GM06990 (cell line): ENCODE measurements around the gene ATG10.

ENCODE experiments used
- DNase-seq: peaks from one replicate; pipeline ENCODE4 v3.0.0-alpha.2; 2011; ENCODE audit not compliant: insufficient read length; ENCODE audit errors: extremely low read depth
- H3K27me3 ChIP-seq: replicated peaks from 2 replicates; pipeline ENCODE4 v1.6.0; 2011; ENCODE audit warnings: low read length; ENCODE audit not compliant: control insufficient read depth, insufficient read depth
- H3K36me3 ChIP-seq: 2 replicates; pipeline ENCODE4 v1.5.1; 2011; ENCODE audit warnings: low read length; ENCODE audit not compliant: control insufficient read depth, insufficient read depth
- H3K4me3 ChIP-seq: replicated peaks from 2 replicates; pipeline ENCODE4 v1.5.1; 2011; ENCODE audit warnings: low read depth, mild to moderate bottlenecking, control low read depth, low read length
- CTCF ChIP-seq: IDR thresholded peaks from 2 replicates; pipeline ENCODE4 v1.5.1; 2011; ENCODE audit warnings: low read length, control low read depth, mild to moderate bottlenecking, inconsistent platforms; ENCODE audit not compliant: insufficient read depth, poor library complexity, severe bottlenecking

The ATG10 gene

GRCh38 chr5:82174919-82175219 is 203.0 kb downstream of the ATG10 start:
- TF ChIP-seq CTCF = no peak
- no peak for DNase-seq
- Histone ChIP-seq H3K4me3 (no peak overlapping the region), H3K27me3 (no peaks in the 10 kb centered on the region), H3K36me3 (no peaks in the 10 kb centered on the region)

DNA sequence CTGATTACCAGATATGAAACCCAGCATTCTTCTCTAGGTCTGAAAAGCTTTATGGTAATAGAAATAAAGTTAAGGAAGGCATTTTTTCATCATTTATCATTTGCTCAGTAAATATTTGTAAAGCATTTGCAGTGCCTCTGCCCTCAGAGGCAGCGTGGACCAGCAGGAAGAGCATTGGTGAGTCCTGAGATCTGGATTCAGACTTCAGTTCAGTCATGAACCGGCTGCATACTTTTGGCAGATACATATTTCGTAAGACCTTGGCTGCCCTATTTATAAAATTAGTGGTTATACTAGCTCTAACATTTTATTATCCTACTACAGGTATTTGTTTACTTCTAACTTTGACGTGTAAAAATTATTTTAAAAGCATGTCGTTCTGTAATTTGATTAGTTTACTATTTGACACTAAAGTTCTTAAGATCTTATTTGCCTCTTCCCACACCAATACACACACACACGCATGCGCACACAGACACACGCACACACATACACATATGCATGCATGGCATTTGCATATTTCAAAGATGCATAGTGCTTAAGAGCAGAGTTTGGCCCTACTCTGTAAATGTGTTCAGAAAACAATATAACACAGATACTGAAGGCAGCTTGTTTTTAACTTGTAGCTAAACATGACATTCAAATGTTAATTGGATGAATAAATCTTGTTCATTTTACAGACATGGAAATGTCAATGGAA is 204.4 kb downstream of the ATG10 start:
- Histone ChIP-seq H3K27me3 (no peaks in the 10 kb centered on the region), H3K36me3 (no peaks in the 10 kb centered on the region), H3K4me3 (no peak overlapping the region)
- TF ChIP-seq CTCF = no peak
- DNase-seq = no peak

DNA sequence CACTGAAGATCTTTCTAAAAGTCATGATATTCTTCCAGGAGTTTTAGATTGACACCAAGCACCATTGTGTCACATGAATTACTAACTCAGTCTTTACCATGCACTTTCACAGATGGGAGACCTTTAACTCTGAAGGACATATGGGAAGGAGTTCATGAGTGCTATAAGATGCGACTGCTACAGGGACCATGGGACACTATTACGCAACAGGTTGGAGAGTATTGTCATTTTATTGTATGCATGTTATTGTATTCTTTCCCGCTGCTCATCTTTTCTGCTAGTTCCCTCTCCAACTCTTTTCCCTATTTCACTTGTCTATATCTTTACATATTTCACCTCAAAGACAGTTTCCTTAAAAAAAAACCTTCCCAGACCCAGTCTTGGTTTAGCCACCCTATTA is 206.6 kb downstream of the ATG10 start:
- H3K4me3 ChIP-seq = no peak overlapping the region
- H3K36me3 ChIP-seq = no peaks in the 10 kb centered on the region
- DNase-seq = no peak
- no peak for TF ChIP-seq CTCF
- H3K27me3 ChIP-seq = no peaks in the 10 kb centered on the region

DNA sequence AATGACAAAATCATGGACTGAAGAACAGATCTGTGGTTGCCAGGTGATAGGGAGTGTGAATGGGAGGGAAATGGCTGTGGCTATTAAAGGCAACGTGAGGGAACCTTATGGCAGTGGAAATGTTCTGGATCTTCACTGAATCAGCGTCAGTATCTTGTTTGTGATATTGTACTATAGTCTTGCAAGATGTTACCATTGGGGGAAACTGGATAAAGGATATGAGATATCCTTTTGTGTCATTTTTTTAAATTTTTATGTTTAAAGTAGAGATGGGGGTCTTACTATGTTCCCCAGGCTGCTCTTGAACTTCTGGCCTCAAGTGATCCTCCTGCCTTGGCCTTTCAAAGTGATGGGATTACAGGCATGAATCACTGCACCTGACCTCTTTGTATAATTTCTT is 210.8 kb downstream of the ATG10 start:
- H3K36me3 ChIP-seq = no peaks in the 10 kb centered on the region
- TF ChIP-seq CTCF = no peak
- no peak for DNase-seq
- H3K4me3 ChIP-seq = no peak overlapping the region
- no peaks in the 10 kb centered on the region for H3K27me3 ChIP-seq

DNA sequence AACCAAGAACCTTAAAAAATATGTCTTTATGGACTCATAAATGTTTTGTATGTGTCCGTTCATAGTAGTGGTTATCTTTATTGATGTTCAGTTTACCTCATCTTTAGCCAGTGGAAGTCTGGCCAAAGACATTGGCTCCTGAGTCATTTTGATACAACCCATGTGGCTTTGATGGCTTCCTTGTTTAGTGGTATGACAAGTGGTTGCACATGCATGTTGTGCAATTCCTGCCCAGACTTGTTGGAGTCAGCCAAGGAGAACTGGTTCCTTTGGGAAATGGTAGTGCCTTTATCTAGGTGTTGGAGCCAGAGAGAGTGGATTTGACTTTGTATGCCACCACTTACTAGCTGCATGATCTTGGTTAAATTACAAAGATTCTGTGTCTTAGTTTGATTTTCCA is 212.0 kb downstream of the ATG10 start:
- H3K27me3 ChIP-seq = no peaks in the 10 kb centered on the region
- no peak for DNase-seq
- H3K4me3 ChIP-seq = no peak overlapping the region
- H3K36me3 ChIP-seq = no peaks in the 10 kb centered on the region
- TF ChIP-seq CTCF = no peak

GRCh38 chr5:82185851-82186250 is 214.0 kb downstream of the ATG10 start:
- Histone ChIP-seq H3K4me3 (no peak overlapping the region), H3K36me3 (no peaks in the 10 kb centered on the region), H3K27me3 (no peaks in the 10 kb centered on the region)
- TF ChIP-seq CTCF = no peak
- no peak for DNase-seq
